Astrocyte (in vitro differentiated cells and primary cell): Measurements from ENCODE around the gene AQP3. TPM values are rescaled to one million over a fixed set of nuclear protein-coding genes. Genes with fewer than 3 reads are reported as not detected.
A peak's percentile ranks its signal among the peaks of the same experiment; 100 is the strongest.

Experiments
- DNase-seq: peaks from one replicate; pipeline ENCODE4 v3.0.0-alpha.2; 2010; ENCODE audit warnings: low read depth
- FAIRE-seq: peaks from 2 replicates; lab custom pipeline; 2011; peaks lifted over from hg19 to GRCh38; lab: Jason Lieb, UNC
- H2AFZ ChIP-seq: 2 replicates; pipeline ENCODE4 v1.6.0; 2012; ENCODE audit warnings: low read depth, low read length, inconsistent platforms
- H3K27ac ChIP-seq: 2 replicates; pipeline ENCODE4 v1.5.1; 2011; ENCODE audit warnings: low read depth, low read length, inconsistent platforms
- H3K27me3 ChIP-seq: 2 replicates; pipeline ENCODE4 v1.6.0; 2011; ENCODE audit warnings: low read length, inconsistent platforms; ENCODE audit not compliant: insufficient read depth
- H3K36me3 ChIP-seq: 2 replicates; pipeline ENCODE4 v1.5.1; 2011; ENCODE audit warnings: low read length, inconsistent platforms; ENCODE audit not compliant: insufficient read depth
- H3K4me1 ChIP-seq: 2 replicates; pipeline ENCODE4 v1.5.1; 2011; ENCODE audit warnings: low read length, inconsistent platforms; ENCODE audit not compliant: insufficient read depth
- H3K4me2 ChIP-seq: 2 replicates; pipeline ENCODE4 v1.6.0; 2012; ENCODE audit warnings: low read length, inconsistent platforms
- H3K4me3 ChIP-seq: 2 replicates; pipeline ENCODE4 v1.5.1; 2011; ENCODE audit warnings: low read depth, mild to moderate bottlenecking, low read length, inconsistent platforms; ENCODE audit not compliant: insufficient read depth
- H3K79me2 ChIP-seq: 2 replicates; pipeline ENCODE4 v1.6.0; 2012; ENCODE audit warnings: mild to moderate bottlenecking, low read length, inconsistent platforms; ENCODE audit not compliant: insufficient read depth
- H3K9ac ChIP-seq: 2 replicates; pipeline ENCODE4 v1.6.0; 2012; ENCODE audit warnings: mild to moderate bottlenecking, low read length, inconsistent platforms
- H3K9me3 ChIP-seq: 2 replicates; pipeline ENCODE4 v1.5.1; 2012; ENCODE audit warnings: low read depth, mild to moderate bottlenecking, low read length, inconsistent platforms; ENCODE audit not compliant: insufficient read depth
- H4K20me1 ChIP-seq: 2 replicates; pipeline ENCODE4 v1.6.0; 2012; ENCODE audit warnings: low read length, inconsistent platforms; ENCODE audit not compliant: insufficient read depth
- H3K27ac Mint-ChIP-seq: one replicate; pipeline ENCODE4 v1.8.0; 2021; ENCODE audit warnings: mild to moderate bottlenecking, mixed read lengths; ENCODE audit not compliant: unreplicated experiment
- H3K27me3 Mint-ChIP-seq: one replicate; pipeline ENCODE4 v1.8.0; 2021; ENCODE audit warnings: low read depth, mixed read lengths; ENCODE audit not compliant: unreplicated experiment
- H3K36me3 Mint-ChIP-seq: one replicate; pipeline ENCODE4 v1.8.0; 2021; ENCODE audit warnings: low read depth, mixed read lengths; ENCODE audit not compliant: unreplicated experiment
- H3K4me1 Mint-ChIP-seq: one replicate; pipeline ENCODE4 v1.8.0; 2021; ENCODE audit warnings: low read depth, mixed read lengths; ENCODE audit not compliant: unreplicated experiment
- H3K4me3 Mint-ChIP-seq: one replicate; pipeline ENCODE4 v1.8.0; 2021; ENCODE audit warnings: mild to moderate bottlenecking, moderate library complexity, mixed read lengths; ENCODE audit not compliant: unreplicated experiment
- H3K9me3 Mint-ChIP-seq: one replicate; pipeline ENCODE4 v1.8.0; 2021; ENCODE audit warnings: mild to moderate bottlenecking, mixed read lengths; ENCODE audit not compliant: unreplicated experiment
- EZH2 ChIP-seq: IDR thresholded peaks from 2 replicates; pipeline ENCODE4 v1.6.1; 2012; ENCODE audit warnings: mild to moderate bottlenecking, low read length, inconsistent platforms; ENCODE audit not compliant: insufficient read depth
- total RNA-seq: library from RNA; stranded (reverse); gene quantifications from 2 replicates; pipeline ENCODE4 v1.2.1, GENCODE V29; 2021
- TF ChIP-seq, protein P1 (sequence below): IDR thresholded peaks from 2 replicates; pipeline ENCODE4 v1.5.1; 2011; ENCODE audit warnings: low read depth, mild to moderate bottlenecking, inconsistent platforms, low read length, moderate library complexity; ENCODE audit not compliant: insufficient read depth

AQP3 gene
- total RNA-seq, 1 donor from 2014 or later = 3.2 TPM

DNA sequence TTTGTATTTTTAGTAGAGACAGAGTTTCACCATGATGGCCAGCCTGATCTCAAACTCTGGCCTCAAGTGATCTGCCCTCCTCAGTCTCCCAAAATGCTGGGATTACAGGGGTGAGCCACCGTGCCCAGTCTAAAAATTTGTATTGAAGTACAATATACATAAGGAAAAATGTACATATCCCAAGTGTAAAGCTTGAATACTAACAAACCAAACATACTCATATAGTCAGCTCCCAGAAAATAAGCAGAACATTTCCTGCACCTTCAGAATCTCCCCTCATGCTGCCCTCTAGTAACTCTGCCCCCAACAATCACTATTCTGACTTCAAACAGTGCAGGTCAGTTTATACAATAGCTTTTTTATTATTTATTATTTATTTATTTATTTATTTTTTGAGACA lies 28.0 kb upstream of the AQP3 start:
- no peak for DNase-seq
- Mint-ChIP-seq H3K4me3 (no peak overlapping the region), H3K36me3 (peaks cover 6% of the 10 kb centered on the region), H3K9me3 (no peaks in the 10 kb centered on the region), H3K27me3 (no peaks in the 10 kb centered on the region), H3K4me1 (peaks cover 11% of the 10 kb centered on the region), H3K27ac (no peak overlapping the region)
- Histone ChIP-seq H3K9me3 (no peaks in the 10 kb centered on the region), H3K4me2 (no peak overlapping the region), H3K9ac (no peak overlapping the region), H4K20me1 (peaks cover 25% of the 10 kb centered on the region), H3K4me1 (peaks cover 24% of the 10 kb centered on the region), H3K27ac (no peak overlapping the region), H3K4me3 (no peak overlapping the region), H3K36me3 (peaks cover 10% of the 10 kb centered on the region), H3K27me3 (no peaks in the 10 kb centered on the region), H3K79me2 (peaks cover 24% of the 10 kb centered on the region), H2AFZ (no peak overlapping the region)
- TF ChIP-seq, protein P1, sequence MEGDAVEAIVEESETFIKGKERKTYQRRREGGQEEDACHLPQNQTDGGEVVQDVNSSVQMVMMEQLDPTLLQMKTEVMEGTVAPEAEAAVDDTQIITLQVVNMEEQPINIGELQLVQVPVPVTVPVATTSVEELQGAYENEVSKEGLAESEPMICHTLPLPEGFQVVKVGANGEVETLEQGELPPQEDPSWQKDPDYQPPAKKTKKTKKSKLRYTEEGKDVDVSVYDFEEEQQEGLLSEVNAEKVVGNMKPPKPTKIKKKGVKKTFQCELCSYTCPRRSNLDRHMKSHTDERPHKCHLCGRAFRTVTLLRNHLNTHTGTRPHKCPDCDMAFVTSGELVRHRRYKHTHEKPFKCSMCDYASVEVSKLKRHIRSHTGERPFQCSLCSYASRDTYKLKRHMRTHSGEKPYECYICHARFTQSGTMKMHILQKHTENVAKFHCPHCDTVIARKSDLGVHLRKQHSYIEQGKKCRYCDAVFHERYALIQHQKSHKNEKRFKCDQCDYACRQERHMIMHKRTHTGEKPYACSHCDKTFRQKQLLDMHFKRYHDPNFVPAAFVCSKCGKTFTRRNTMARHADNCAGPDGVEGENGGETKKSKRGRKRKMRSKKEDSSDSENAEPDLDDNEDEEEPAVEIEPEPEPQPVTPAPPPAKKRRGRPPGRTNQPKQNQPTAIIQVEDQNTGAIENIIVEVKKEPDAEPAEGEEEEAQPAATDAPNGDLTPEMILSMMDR = no peak
- TF ChIP-seq EZH2 = no peak
- no peak for FAIRE-seq

DNA sequence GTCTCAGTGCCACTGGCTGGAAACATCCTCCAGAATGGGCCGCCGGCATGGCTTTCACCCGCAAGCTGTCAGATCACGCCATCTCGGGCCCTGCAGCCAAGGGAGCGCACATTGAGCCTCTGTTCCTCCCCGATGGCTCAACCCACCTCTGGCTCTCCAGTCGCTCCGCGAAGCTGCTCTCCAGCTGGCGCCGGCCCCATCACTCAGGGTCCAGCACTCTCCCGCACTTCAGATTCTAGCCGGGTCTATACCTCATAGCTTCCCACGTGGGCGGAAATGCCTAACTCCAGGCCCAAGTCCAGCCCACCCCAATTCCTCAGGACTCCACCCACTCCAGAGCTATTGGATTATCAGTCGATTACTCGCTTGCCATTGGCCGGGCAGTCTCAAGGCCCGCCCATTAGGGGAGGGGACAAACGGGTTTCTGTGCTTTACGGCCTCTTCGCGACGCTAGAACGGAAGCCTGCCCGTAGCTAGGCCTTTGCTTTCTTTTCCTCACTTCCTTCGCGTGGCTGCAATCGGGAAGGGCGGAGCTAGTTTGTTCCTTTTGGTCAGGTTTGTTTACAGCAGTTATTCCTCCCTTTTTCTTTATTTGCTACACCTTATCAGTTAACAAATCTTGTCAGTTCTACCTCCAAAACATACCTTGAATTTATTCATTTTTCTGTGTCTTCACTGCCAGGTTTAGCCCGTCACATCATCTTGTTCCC lies 26.4 kb upstream of the AQP3 start, which contains the start of gene NOL6:
Gene NOL6 (minus strand): TSS at position 282 of the 710 bp plus-strand sequence. CDS start 82 bp downstream, at position 200.
- Histone ChIP-seq H3K79me2 (peaks cover 37% of the 10 kb centered on the region), H3K4me2 (peak within 1 kb of the TSS; percentile 98), H4K20me1 (peaks cover 26% of the 10 kb centered on the region), H3K36me3 (peaks cover 23% of the 10 kb centered on the region), H3K9ac (peak within 1 kb of the TSS; percentile 89), H3K4me3 (peak within 1 kb of the TSS; percentile 97), H3K4me1 (peaks cover 24% of the 10 kb centered on the region), H3K27me3 (no peaks in the 10 kb centered on the region), H3K9me3 (no peaks in the 10 kb centered on the region), H2AFZ (peak within 1 kb of the TSS; percentile 75), H3K27ac (peak within 1 kb of the TSS; percentile 78)
- peak; percentile 98 for DNase-seq
- TF ChIP-seq EZH2 = no peak
- TF ChIP-seq, protein P1 = no peak
- peak; percentile 72 for FAIRE-seq
- H3K4me3 Mint-ChIP-seq = peak within 1 kb of the TSS; percentile 100
- peaks cover 11% of the 10 kb centered on the region for H3K4me1 Mint-ChIP-seq
- no peaks in the 10 kb centered on the region for H3K9me3 Mint-ChIP-seq
- H3K27ac Mint-ChIP-seq = peak within 1 kb of the TSS; percentile 96
- no peaks in the 10 kb centered on the region for H3K27me3 Mint-ChIP-seq
- H3K36me3 Mint-ChIP-seq = peaks cover 10% of the 10 kb centered on the region
